Nephron progenitor cell (in vitro differentiated cells): Measurements from ENCODE around the gene HERPUD1.
"Not testable (repeated sequence)": the region's sequence is repeated elsewhere in the genome, so short reads cannot be mapped to it uniquely, and the experiment has no call there.

Experiments used
- DNase-seq: peaks from one replicate; pipeline ENCODE4 v3.0.0; 2021
- H3K27ac Mint-ChIP-seq: 2 replicates; pipeline ENCODE4 v1.8.0; 2021; ENCODE audit warnings: mild to moderate bottlenecking, moderate library complexity, mixed read lengths
- H3K27me3 Mint-ChIP-seq: 2 replicates; pipeline ENCODE4 v1.8.0; 2021; ENCODE audit warnings: mild to moderate bottlenecking, low read depth, mixed read lengths; ENCODE audit not compliant: poor library complexity
- H3K36me3 Mint-ChIP-seq: 2 replicates; pipeline ENCODE4 v1.8.0; 2021; ENCODE audit warnings: low read depth, mixed read lengths
- H3K4me1 Mint-ChIP-seq: 2 replicates; pipeline ENCODE4 v1.8.0; 2021; ENCODE audit warnings: mixed read lengths
- H3K4me3 Mint-ChIP-seq: 2 replicates; pipeline ENCODE4 v1.8.0; 2021; ENCODE audit warnings: mild to moderate bottlenecking, moderate library complexity, mixed read lengths
- H3K9me3 Mint-ChIP-seq: 2 replicates; pipeline ENCODE4 v1.8.0; 2021; ENCODE audit warnings: mild to moderate bottlenecking, moderate library complexity, mixed read lengths
- CTCF ChIP-seq: fragments of 200-600 bp; sonication (generic); IDR thresholded peaks from 2 replicates; pipeline ENCODE4 v1.5.0; 2021; ENCODE audit warnings: antibody characterized with exemption

HERPUD1 gene

GRCh38 chr16:56982695-56983094 is 50.8 kb downstream of the HERPUD1 start:
- TF ChIP-seq CTCF: no peak
- H3K36me3 Mint-ChIP-seq: no peaks in the 10 kb centered on the region
- H3K4me3 Mint-ChIP-seq: no peak overlapping the region
- peaks cover 39% of the 10 kb centered on the region for H3K27me3 Mint-ChIP-seq
- no peak for DNase-seq
- H3K27ac Mint-ChIP-seq: no peak overlapping the region
- H3K9me3 Mint-ChIP-seq: no peaks in the 10 kb centered on the region
- peaks cover 3% of the 10 kb centered on the region for H3K4me1 Mint-ChIP-seq

- DNase-seq: no peak
- peaks cover 45% of the 10 kb centered on the region for H3K27me3 Mint-ChIP-seq
- peaks cover 3% of the 10 kb centered on the region for H3K4me1 Mint-ChIP-seq
- no peaks in the 10 kb centered on the region for H3K36me3 Mint-ChIP-seq
- H3K9me3 Mint-ChIP-seq: no peaks in the 10 kb centered on the region
- no peak overlapping the region for H3K4me3 Mint-ChIP-seq
- no peak for TF ChIP-seq CTCF
- H3K27ac Mint-ChIP-seq: no peak overlapping the region
Measured at GRCh38 chr16:56983211-56983751, 51.3 kb downstream of the HERPUD1 start.

- H3K4me1 Mint-ChIP-seq: peaks cover 8% of the 10 kb centered on the region
- DNase-seq: no peak
- peaks cover 58% of the 10 kb centered on the region for H3K27me3 Mint-ChIP-seq
- no peaks in the 10 kb centered on the region for H3K9me3 Mint-ChIP-seq
- no peaks in the 10 kb centered on the region for H3K36me3 Mint-ChIP-seq
- TF ChIP-seq CTCF: no peak
- no peak overlapping the region for H3K27ac Mint-ChIP-seq
- H3K4me3 Mint-ChIP-seq: no peak overlapping the region
Measured at GRCh38 chr16:56984639-56985038, 52.7 kb downstream of the HERPUD1 start.

- no peaks in the 10 kb centered on the region for H3K9me3 Mint-ChIP-seq
- TF ChIP-seq CTCF: no peak
- H3K36me3 Mint-ChIP-seq: no peaks in the 10 kb centered on the region
Measured at GRCh38 chr16:56985288-56985961, 53.5 kb downstream of the HERPUD1 start.

GRCh38 chr16:56985962-56986360 is 54.0 kb downstream of the HERPUD1 start:
- no peaks in the 10 kb centered on the region for H3K9me3 Mint-ChIP-seq
- H3K27ac Mint-ChIP-seq: no peak overlapping the region
- no peaks in the 10 kb centered on the region for H3K36me3 Mint-ChIP-seq
- H3K27me3 Mint-ChIP-seq: peaks cover 67% of the 10 kb centered on the region
- DNase-seq: no peak
- H3K4me1 Mint-ChIP-seq: peaks cover 15% of the 10 kb centered on the region
- TF ChIP-seq CTCF: no peak
- no peak overlapping the region for H3K4me3 Mint-ChIP-seq

More at GRCh38 chr16:56985288-56985961, 53.5 kb downstream of the HERPUD1 start:
- peaks cover 66% of the 10 kb centered on the region for H3K27me3 Mint-ChIP-seq
- no peak overlapping the region for H3K4me3 Mint-ChIP-seq
- H3K27ac Mint-ChIP-seq: no peak overlapping the region
- H3K4me1 Mint-ChIP-seq: peaks cover 15% of the 10 kb centered on the region
- no peak for DNase-seq

GRCh38 chr16:56986361-56986760 is 54.4 kb downstream of the HERPUD1 start:
- peaks cover 15% of the 10 kb centered on the region for H3K4me1 Mint-ChIP-seq
- H3K27me3 Mint-ChIP-seq: peaks cover 70% of the 10 kb centered on the region
- DNase-seq: no peak
- no peak for TF ChIP-seq CTCF
- H3K9me3 Mint-ChIP-seq: no peaks in the 10 kb centered on the region
- H3K27ac Mint-ChIP-seq: no peak overlapping the region
- H3K36me3 Mint-ChIP-seq: no peaks in the 10 kb centered on the region
- no peak overlapping the region for H3K4me3 Mint-ChIP-seq

- H3K36me3 Mint-ChIP-seq, H3K27ac Mint-ChIP-seq, H3K4me3 Mint-ChIP-seq, H3K9me3 Mint-ChIP-seq, DNase-seq: not testable (repeated sequence)
- peaks cover 74% of the 10 kb centered on the region for H3K27me3 Mint-ChIP-seq
- H3K4me1 Mint-ChIP-seq: peaks cover 15% of the 10 kb centered on the region
Measured at GRCh38 chr16:56986908-56987307, 55.0 kb downstream of the HERPUD1 start.
